H1 (cell line): ENCODE data around the gene TOMM22.

ENCODE experiments used
- EGR1 ChIP-seq: IDR thresholded peaks from 2 replicates; pipeline ENCODE4 v1.6.1; 2011; ENCODE audit warnings: low read depth, low read length, borderline replicate concordance
- EZH2 ChIP-seq: fragments of 200-600 bp; sonication (generic); IDR thresholded peaks from 2 replicates; pipeline ENCODE4 v1.7.1; 2012; ENCODE audit warnings: low read depth, mild to moderate bottlenecking, moderate library complexity, low read length, inconsistent platforms; ENCODE audit not compliant: severe bottlenecking
- HDAC2 ChIP-seq, 2 experiments: fragments of 300-600 bp in 1 of 2; sonication (generic) in 1 of 2; IDR thresholded peaks; 2 replicates each; pipeline ENCODE4 v1.6.1; 2011 to 2012; ENCODE audit warnings: low read depth in 2 of 2, low read length in 2 of 2, mild to moderate bottlenecking in 2 of 2, moderate library complexity in 2 of 2, borderline replicate concordance in 1 of 2, inconsistent platforms in 1 of 2
- HDAC6 ChIP-seq: IDR thresholded peaks from one replicate; pipeline ENCODE4 v1.7.1; 2012; ENCODE audit warnings: low read depth, mild to moderate bottlenecking, inconsistent platforms, low read length, moderate library complexity
- KDM1A ChIP-seq: fragments of 200-600, 300-600 bp; sonication (generic); IDR thresholded peaks from 2 replicates; pipeline ENCODE4 v1.7.1; 2016; ENCODE audit warnings: mild to moderate bottlenecking, low read length, borderline replicate concordance

DNA sequence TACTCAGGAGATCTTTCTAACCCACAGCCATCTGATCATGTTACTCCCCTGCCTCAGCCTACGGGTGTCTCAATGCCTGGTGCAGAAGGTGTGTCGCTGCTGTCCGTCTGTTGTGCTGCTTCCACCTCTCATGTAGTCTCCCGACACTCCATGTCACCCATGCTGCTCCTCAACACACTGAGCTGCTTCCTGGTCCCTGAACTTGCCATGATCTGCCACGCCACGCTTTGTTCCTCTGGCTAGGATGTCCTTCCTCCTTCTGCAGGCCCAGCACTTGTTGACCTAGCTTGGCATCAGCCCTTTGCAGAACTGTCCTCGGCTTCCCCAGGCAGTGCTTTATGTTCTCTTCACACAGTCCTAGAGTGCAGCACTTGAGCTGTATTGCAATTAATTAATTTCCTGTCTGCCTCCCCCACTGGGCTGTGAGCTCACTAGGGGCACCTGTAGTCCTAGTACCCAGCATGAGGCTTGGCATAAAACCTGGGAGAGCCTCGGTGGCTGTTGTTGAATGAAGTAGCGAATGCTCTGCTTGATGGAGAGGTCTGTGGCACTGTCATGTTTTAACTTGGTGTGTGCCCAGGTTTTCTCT is 33.5 kb downstream of the TOMM22 start:
- no peak for TF ChIP-seq EGR1
- no peak for TF ChIP-seq HDAC2 (IDR thresholded peaks at IDR 0.05; ENCODE audit: borderline replicate concordance in 1 of 2, low read depth in 2 of 2, low read length in 2 of 2)
- TF ChIP-seq EZH2, result no peak
- TF ChIP-seq HDAC6, result no peak
- TF ChIP-seq KDM1A, result no peak
